ENCODE measurements around the gene NCKAP5.

NCKAP5 gene

GRCh38 chr2:133123393-133123792 is 444.9 kb downstream of the NCKAP5 start:
- no peak for DNase-seq

DNA sequence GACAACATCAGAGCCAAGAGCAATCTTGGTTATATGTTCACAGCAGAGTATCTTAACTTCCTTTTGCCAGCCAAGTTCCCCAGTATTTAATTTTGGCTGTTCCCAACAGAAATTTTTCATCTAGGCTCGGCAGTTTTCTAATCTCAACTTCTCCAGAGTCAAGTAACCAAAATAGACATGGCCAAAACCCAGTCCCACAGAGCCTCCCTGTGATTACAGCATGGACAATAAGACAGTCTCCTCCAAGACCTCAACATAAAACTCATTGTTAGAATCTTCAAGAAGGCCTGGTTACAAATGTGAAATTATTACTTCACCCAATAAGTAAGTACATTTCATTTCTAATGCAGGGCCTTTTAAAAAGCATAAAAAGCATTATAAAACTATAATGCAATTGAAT is 445.7 kb downstream of the NCKAP5 start:
- no peak for DNase-seq

- DNase-seq = no peak
Observed at GRCh38 chr2:133120310-133120709, 448.0 kb downstream of the NCKAP5 start.

DNA sequence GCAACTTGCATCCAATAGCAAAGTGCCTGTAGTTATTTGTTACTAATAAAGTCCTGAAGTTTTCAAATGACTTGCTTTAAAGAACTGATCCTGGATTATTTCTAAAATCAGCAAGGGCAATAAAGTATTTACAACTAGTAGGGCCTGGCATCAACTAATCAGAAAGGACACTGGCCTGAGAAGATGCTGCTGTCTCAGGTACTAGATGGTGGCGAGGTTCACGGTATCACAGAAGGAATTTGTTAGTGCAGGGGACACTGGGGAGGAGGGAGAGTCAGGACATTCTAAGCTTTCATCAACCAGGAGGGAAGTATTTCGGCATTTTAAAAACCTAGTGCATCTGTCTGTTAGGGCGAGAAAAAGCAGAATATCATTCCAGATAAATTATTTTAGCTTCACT is 458.1 kb downstream of the NCKAP5 start:
- DNase-seq = no peak

DNA sequence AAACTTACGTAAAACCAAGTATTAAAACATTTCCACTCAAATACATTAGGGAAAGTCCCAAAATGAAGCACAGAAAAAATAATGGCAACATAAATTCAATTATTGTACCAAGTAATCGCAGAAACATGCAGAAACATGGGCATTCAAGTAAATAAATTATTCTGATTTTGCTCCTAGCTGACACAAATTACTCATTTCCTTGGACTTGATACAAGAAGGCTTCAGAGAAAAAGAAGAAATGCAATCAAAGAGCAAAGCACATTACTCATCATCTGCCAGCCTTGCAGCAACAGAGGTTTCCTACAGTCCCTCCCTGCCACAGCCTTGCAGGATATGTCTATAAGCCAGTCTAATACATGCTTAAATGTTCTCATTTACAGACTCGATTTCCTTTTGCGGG is 458.5 kb downstream of the NCKAP5 start:
- no peak for DNase-seq

- DNase-seq = no peak
Observed at GRCh38 chr2:133107058-133107815, 461.0 kb downstream of the NCKAP5 start.

- DNase-seq = no peak
Observed at GRCh38 chr2:133104871-133105270, 463.4 kb downstream of the NCKAP5 start.

DNA sequence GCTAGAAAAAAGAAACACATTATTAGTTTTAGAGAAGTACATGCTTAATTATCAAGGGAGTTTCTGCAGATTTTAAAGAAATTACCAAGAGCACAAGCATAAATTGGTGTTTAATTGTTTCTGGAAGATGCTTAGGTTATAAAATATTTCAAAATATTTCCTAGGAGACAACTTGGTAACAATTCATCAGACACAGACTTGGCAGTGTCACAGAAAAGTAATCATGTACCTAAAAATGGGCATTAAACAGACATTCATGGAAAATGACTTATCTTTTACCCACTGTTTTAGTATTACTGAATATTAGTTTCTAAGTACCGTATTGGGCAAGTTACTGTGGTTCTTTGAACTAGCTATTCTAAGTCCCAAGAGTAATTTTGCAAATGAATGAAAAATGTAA is 469.5 kb downstream of the NCKAP5 start:
- no peak for DNase-seq

GRCh38 chr2:133097666-133098065 is 470.6 kb downstream of the NCKAP5 start:
- DNase-seq = no peak

GRCh38 chr2:133092571-133092970 is 475.7 kb downstream of the NCKAP5 start:
- DNase-seq = no peak

GRCh38 chr2:133090358-133090757 is 477.9 kb downstream of the NCKAP5 start:
- no peak for DNase-seq

DNA sequence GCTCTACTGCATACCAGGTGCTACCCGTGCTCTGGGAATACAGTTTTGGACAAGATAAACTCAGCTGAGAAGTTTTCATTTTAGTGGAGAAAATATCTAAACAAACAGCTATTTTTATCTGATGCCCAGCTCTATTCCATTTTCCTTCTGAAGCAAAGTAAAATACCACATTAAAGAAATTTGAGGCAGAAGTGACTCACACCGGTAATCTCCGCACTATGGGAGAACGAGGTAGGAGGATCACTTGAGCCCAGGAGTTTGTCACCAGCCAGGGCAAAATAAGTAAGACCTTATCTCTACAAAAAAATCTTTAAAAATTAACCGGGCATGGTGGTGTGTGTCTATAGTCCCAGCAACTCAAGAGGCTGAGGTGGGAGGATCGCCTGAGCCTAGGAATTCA is 482.1 kb downstream of the NCKAP5 start:
- DNase-seq = no peak

- DNase-seq = no peak
Observed at GRCh38 chr2:133085646-133086045, 482.6 kb downstream of the NCKAP5 start.

GRCh38 chr2:133082034-133082433 is 486.2 kb downstream of the NCKAP5 start:
- DNase-seq = no peak

- no peak for DNase-seq
Observed at GRCh38 chr2:133080822-133081221, 487.4 kb downstream of the NCKAP5 start.

DNA sequence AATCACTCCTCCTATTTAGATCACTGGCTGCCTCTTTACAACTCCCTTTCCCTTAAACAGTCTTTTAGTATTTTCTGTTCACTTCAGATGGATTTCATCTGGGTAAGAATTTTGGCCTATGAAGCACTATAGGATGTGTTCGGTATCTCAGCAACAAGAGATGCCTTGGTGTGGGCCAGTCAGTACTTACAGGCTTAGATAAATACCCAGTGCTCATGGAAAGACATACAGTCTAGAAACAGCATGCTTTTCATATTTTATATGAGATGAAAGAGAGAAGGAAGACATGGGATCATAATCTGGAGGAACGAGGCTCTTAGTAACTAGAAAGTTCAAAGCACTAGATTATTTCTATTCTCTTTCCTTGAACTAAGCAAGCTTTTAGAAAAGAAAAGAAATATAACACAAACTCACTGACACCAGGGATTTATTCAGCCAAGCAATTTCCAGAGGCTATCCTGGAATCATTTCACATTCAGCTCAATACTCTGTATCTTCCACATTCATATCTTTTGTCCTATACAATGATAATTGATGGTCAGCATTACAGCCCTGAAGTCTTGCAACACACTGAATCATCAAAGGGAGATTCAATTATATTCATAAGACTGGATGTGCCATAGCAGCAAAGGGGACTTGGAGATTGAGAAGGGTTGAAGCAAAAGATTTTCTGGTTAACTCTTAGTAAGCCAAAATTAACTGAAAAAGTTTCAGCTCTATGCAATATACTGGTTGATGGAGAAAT is 489.4 kb downstream of the NCKAP5 start:
- DNase-seq = no peak

- DNase-seq = no peak
Observed at GRCh38 chr2:133077269-133077822, 490.9 kb downstream of the NCKAP5 start.

GRCh38 chr2:133072837-133073694 is 495.2 kb downstream of the NCKAP5 start:
- DNase-seq = no peak

GRCh38 chr2:133063775-133064174 is 504.5 kb downstream of the NCKAP5 start:
- DNase-seq = peak; percentile 75

DNA sequence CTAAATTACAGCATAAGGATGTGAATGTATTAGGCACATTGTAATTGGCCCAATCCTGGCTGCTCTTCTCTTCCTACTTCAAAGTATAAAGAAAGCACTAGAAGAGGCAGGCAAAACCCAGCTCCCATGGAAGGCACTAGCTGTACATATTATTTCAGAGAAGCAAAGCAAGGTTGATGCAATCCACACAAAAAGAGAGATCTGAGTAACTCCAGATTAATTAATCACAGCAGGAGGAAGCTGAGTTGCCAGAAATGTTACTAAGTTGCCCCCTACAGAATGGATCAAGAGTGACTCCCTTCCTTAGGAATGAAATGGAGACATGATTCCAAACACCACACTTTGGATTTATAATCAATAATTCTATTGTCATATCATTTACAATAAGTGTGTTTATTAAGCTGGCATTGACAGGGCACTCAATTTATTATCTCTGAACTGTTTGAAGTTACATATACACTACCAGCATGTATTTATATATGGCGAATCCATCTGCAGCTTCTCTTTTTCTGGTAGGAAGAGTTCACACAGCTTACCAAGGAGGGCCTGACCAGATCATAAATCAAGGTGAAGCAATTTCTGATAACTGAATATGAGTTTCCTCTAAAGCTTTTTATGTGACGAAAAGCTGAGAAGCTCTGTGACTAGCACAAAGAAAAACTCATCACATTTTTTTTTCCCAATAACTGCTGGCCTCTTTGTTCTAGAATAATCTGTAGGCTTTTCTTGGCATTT is 505.2 kb downstream of the NCKAP5 start:
- no peak for DNase-seq

GRCh38 chr2:133061874-133062593 is 506.2 kb downstream of the NCKAP5 start:
- no peak for DNase-seq

- DNase-seq = peak; percentile 77
Observed at GRCh38 chr2:133054297-133054696, 514.0 kb downstream of the NCKAP5 start.
